Endothelial cell of umbilical vein (primary cell): ENCODE results near the gene SHC1.

Experiments used
- EZH2 ChIP-seq: IDR thresholded peaks from 2 replicates; pipeline ENCODE4 v1.6.1; 2012; ENCODE audit warnings: borderline replicate concordance, low read depth, mild to moderate bottlenecking, moderate library complexity, low read length, inconsistent platforms; ENCODE audit not compliant: severe bottlenecking
- FOS ChIP-seq: IDR thresholded peaks from 2 replicates; pipeline ENCODE4 v1.6.1; 2011; ENCODE audit warnings: mild to moderate bottlenecking, low read length, moderate library complexity, borderline replicate concordance; ENCODE audit not compliant: insufficient read depth
- GATA2 ChIP-seq: IDR thresholded peaks from 2 replicates; pipeline ENCODE4 v1.7.0; 2011; ENCODE audit warnings: low read depth, mild to moderate bottlenecking, moderate library complexity, mixed read lengths, low read length; ENCODE audit not compliant: insufficient read length, insufficient read depth
- JUN ChIP-seq: IDR thresholded peaks from 2 replicates; pipeline ENCODE4 v1.6.1; 2011; ENCODE audit warnings: borderline replicate concordance, low read depth; ENCODE audit not compliant: insufficient read length, insufficient read depth
- POLR2A ChIP-seq: IDR thresholded peaks from 2 replicates; pipeline ENCODE4 v1.6.1; 2012; ENCODE audit warnings: low read depth, mild to moderate bottlenecking, control low read depth, low read length
- POLR2AphosphoS5 ChIP-seq: IDR thresholded peaks from 2 replicates; pipeline ENCODE4 v1.6.1; 2012; ENCODE audit warnings: low read depth, mild to moderate bottlenecking, control low read depth, low read length, moderate library complexity; ENCODE audit not compliant: insufficient read depth
- TF ChIP-seq, protein P1 (sequence below), 2 donors: IDR thresholded peaks; 1 replicate in 1 of 2; 2 replicates in 1 of 2; pipeline ENCODE4 v1.5.1; 2011; ENCODE audit warnings: low read length in 2 of 2, mild to moderate bottlenecking in 2 of 2, moderate library complexity in 2 of 2, control low read depth in 1 of 2, inconsistent platforms in 1 of 2, low read depth in 1 of 2; ENCODE audit not compliant: insufficient read depth in 1 of 2; ENCODE audit errors: extremely low read depth in 1 of 2

GRCh38 chr1:154934358-154934948, 36.1 kb downstream of the SHC1 start:
- TF ChIP-seq POLR2A (no peak), FOS (no peak), POLR2AphosphoS5 (no peak), EZH2 (no peak), JUN (no peak), GATA2 (no peak)
- TF ChIP-seq, protein P1, sequence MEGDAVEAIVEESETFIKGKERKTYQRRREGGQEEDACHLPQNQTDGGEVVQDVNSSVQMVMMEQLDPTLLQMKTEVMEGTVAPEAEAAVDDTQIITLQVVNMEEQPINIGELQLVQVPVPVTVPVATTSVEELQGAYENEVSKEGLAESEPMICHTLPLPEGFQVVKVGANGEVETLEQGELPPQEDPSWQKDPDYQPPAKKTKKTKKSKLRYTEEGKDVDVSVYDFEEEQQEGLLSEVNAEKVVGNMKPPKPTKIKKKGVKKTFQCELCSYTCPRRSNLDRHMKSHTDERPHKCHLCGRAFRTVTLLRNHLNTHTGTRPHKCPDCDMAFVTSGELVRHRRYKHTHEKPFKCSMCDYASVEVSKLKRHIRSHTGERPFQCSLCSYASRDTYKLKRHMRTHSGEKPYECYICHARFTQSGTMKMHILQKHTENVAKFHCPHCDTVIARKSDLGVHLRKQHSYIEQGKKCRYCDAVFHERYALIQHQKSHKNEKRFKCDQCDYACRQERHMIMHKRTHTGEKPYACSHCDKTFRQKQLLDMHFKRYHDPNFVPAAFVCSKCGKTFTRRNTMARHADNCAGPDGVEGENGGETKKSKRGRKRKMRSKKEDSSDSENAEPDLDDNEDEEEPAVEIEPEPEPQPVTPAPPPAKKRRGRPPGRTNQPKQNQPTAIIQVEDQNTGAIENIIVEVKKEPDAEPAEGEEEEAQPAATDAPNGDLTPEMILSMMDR (IDR thresholded peaks at IDR 0.05; ENCODE audit: extremely low read depth in 1 of 2, insufficient read depth in 1 of 2, low read depth in 1 of 2, low read length in 2 of 2) = no peak
